Stomach smooth muscle (tissue), 2 donors: ENCODE measurements around the gene ASTL.

Source experiments
- H3K27ac ChIP-seq: one replicate; pipeline ENCODE4 v1.7.0; 2013; ENCODE audit warnings: mild to moderate bottlenecking, low read length, inconsistent platforms
- H3K27me3 ChIP-seq, 2 donors: one replicate each; pipeline ENCODE4 v1.7.0; 2013; ENCODE audit warnings: low read length in 2 of 2; ENCODE audit not compliant: insufficient read depth in 2 of 2, control insufficient read depth in 1 of 2
- H3K36me3 ChIP-seq, 2 donors: one replicate each; pipeline ENCODE4 v1.7.0; 2013; ENCODE audit warnings: low read length in 2 of 2; ENCODE audit not compliant: control insufficient read depth in 2 of 2, insufficient read depth in 2 of 2
- H3K4me1 ChIP-seq: one replicate; pipeline ENCODE4 v1.7.0; 2013; ENCODE audit warnings: low read length; ENCODE audit not compliant: control insufficient read depth, insufficient read depth
- H3K4me3 ChIP-seq, 2 donors: one replicate each; pipeline ENCODE4 v1.7.0; 2013; ENCODE audit warnings: low read length in 2 of 2
- H3K9ac ChIP-seq, 2 donors: one replicate each; pipeline ENCODE4 v1.7.0; 2013; ENCODE audit warnings: low read length in 2 of 2, mild to moderate bottlenecking in 1 of 2
- H3K9me3 ChIP-seq, 2 donors: one replicate each; pipeline ENCODE4 v1.7.0; 2013; ENCODE audit warnings: low read length in 2 of 2; ENCODE audit not compliant: control insufficient read depth in 2 of 2
- donor health status: healthy.
- donor health status: Pancreatic carcinoma.

Gene ASTL

DNA sequence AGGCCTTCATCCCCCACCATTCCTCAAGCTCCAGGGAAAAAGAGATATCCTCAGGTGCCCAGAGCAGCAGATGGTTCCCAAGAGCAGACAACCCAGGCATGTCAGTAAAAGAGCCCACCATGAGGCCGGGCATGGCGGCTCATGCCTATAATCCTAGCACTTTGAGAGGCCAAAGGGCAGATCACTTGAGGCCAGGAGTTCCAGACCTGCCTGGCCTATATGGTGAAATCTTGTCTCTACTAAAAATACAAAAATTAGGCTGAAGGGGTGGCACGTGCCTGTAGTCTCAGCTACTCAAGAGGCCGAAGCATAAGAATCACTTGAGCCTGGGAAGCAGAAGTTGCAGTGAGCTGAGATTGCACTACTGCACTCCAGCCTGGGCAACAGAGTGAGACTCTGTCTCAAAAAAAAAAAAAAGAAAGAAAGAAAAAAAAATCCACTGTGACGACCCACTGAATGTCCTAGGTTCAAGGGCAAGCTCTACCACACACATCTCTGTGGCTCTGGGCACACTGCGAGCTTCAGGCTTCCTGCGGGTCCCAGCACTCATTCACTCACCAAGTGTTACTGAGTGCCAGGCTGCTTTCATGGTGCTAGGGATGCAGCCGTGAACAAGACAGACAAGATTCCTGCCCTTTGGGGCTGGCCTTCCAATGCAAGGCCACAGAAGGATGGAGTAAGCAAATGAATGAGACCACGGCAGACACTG lies 13.4 kb upstream of the ASTL start:
- Histone ChIP-seq H3K4me1 (peaks cover 7% of the 10 kb centered on the region), H3K36me3 (no peaks in the 10 kb centered on the region), H3K27me3 (no peaks in the 10 kb centered on the region), H3K9ac (no peak overlapping the region), H3K27ac (no peak overlapping the region), H3K4me3 (no peak overlapping the region), H3K9me3 (no peaks in the 10 kb centered on the region)

DNA sequence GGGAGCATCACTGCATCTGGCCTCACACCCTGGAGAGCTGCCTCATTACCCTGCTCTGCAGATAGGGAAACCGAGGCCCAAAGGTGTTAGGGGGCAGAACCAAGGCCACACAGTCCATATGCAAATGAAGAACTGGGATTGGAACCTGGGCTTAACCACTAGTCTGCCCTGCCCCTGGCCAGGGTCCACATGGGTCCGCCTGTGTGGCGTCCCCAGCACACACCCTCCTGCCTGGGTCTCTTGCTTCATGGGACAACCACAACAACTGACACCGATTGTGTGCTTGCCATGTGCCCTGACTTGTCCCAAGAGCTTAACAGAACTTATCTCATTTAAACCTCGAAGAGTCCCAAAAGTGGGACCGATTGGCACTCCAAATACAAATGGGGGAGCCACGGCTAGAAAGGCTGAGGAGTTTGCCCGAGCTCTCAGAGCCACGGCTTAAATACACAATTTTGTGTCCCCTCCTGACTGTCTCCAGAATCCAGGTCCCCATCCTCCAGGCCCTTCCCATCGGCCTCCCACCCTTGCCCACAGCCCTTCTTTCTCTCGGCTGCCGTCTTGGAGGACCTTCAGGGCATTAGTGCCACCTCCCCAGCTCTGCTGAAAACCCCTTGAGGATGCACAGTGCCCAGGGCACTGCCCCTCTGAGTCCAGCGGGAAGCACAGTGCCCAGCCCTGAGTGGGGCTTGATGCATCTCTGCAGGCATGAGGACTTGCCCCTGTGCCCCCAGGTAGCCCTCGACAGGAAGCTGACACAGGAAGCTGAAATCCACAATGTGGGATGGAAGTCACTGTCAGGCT lies 12.7 kb upstream of the ASTL start:
- peaks cover 7% of the 10 kb centered on the region for H3K4me1 ChIP-seq
- no peak overlapping the region for H3K4me3 ChIP-seq
- H3K27ac ChIP-seq: no peak overlapping the region
- no peak overlapping the region for H3K9ac ChIP-seq
- H3K27me3 ChIP-seq: no peaks in the 10 kb centered on the region
- no peaks in the 10 kb centered on the region for H3K9me3 ChIP-seq
- H3K36me3 ChIP-seq: no peaks in the 10 kb centered on the region

DNA sequence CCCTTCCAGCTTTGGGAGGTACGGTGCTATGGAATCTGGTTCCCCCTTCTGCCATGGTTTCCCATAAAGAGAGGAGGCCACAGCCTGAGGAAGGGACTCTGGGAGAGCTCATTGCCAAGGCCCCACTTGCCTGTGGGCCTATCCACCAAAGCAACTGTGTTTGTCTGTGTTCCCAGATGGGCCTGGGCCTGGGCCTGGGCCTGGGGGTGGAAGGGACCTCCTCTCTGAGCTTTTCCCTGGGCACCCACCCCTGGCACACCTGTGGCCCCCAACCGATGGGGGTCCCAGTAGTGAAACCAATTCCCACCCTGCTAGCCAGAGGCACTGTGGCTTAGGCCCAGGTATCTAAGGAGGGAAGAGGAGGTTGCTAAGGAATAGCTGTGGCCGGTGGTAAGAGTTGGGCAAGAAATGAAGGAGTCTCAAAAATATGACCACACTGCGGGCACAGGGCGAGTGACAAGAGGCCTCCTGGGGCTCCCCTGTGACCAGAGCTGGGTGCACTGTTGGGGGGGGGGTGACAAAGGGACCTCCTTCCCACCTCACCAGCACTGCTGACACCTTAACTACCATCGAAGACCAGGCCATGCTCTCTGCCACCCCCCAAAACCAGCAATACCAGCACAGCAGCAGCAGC lies 11.8 kb upstream of the ASTL start:
- Histone ChIP-seq H3K9me3 (no peaks in the 10 kb centered on the region), H3K27me3 (no peaks in the 10 kb centered on the region), H3K36me3 (no peaks in the 10 kb centered on the region), H3K4me3 (no peak overlapping the region), H3K4me1 (peaks cover 11% of the 10 kb centered on the region), H3K27ac (no peak overlapping the region), H3K9ac (no peak overlapping the region)

- no peaks in the 10 kb centered on the region for H3K27me3 ChIP-seq
- H3K27ac ChIP-seq: no peak overlapping the region
- no peaks in the 10 kb centered on the region for H3K36me3 ChIP-seq
- H3K4me1 ChIP-seq: peaks cover 20% of the 10 kb centered on the region
- H3K9me3 ChIP-seq: no peaks in the 10 kb centered on the region
- H3K9ac ChIP-seq: no peak overlapping the region
- H3K4me3 ChIP-seq: peak overlapping the region in 1 of 2 donors; percentile 15
These were observed 10.3 kb upstream of the ASTL start for GRCh38 chr2:96148410-96149217.

DNA sequence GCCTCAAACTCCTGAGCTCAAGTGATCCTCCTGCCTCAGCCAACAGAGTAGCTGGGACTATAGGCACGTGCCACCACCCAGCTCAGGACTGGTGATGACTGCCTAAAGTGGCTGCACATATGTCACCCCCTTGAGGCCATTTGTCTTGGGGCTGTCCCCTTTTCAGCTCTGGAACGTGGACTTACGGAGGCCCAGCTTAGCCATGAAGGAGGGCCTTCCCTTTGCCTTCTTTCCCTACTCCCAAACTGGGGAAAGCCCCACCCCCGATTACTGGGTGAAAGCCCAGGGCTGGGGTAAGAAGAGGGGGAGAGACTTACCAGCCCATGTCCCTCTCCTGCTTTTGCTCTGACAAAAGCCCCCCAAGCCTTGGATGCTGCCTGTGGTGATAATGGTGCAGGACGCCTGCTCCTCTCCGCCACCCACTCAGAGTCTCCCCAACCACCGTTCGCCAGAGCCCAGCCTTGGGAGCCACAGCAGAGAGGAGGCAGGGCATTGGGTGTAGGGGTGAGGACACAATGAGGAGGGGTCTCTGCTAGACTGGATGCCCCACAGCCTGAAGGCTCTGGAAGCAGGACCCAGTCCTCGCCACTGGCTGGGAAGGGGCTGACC lies 9.4 kb upstream of the ASTL start:
- no peaks in the 10 kb centered on the region for H3K9me3 ChIP-seq
- H3K4me1 ChIP-seq: peaks cover 20% of the 10 kb centered on the region

GRCh38 chr2:96146881-96147592 lies 8.7 kb upstream of the ASTL start:
- Histone ChIP-seq H3K27ac (no peak overlapping the region), H3K27me3 (no peaks in the 10 kb centered on the region), H3K4me3 (no peak overlapping the region), H3K4me1 (peaks cover 20% of the 10 kb centered on the region), H3K9ac (no peak overlapping the region), H3K9me3 (no peaks in the 10 kb centered on the region), H3K36me3 (no peaks in the 10 kb centered on the region)

More for the DNA sequence above, 9.4 kb upstream of the ASTL start:
- Histone ChIP-seq H3K4me3 (no peak overlapping the region), H3K27ac (no peak overlapping the region), H3K27me3 (no peaks in the 10 kb centered on the region), H3K9ac (no peak overlapping the region), H3K36me3 (no peaks in the 10 kb centered on the region)

DNA sequence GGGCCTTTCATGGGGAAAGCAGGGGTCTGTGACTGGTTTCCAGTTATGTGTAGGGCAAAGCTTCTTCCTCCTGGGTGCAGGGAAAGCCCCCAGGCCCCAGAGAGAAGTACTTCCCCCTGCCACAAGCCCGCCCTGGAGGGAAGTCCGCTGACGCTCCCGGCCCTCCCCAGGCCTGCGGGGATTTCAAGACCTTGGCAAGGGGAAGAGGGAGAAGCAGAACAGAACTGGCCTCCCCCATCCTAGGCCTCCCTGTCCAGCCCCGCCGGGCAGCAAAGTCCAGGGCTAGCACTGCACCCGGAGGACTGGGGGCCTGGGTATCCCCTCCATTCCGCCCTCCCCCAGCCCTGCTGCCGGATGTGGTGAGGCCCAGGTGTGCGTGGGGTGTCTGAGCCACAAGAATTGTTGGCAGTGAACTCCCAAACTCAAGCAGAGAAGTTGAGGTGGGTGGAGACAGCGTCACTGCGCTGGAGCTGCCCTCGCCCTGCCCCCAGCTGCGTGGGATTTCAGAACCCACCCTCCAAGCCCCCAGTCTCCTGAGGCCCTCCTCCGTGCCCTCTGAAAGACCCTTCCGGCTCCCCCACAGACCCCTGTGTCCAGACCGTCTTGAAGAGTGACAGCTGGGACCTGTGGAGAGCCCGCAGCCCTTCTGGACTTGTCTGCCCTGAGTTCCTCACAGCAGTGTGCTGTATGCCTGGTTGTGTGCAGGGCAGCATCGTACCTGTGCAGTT lies 8.0 kb upstream of the ASTL start:
- Histone ChIP-seq H3K4me1 (peaks cover 20% of the 10 kb centered on the region), H3K4me3 (no peak overlapping the region), H3K36me3 (no peaks in the 10 kb centered on the region), H3K27me3 (no peaks in the 10 kb centered on the region), H3K9me3 (no peaks in the 10 kb centered on the region), H3K27ac (no peak overlapping the region), H3K9ac (no peak overlapping the region)

GRCh38 chr2:96145848-96146152 lies 7.5 kb upstream of the ASTL start:
- H3K4me3 ChIP-seq: peak overlapping the region; percentile 36 to 76
- H3K9me3 ChIP-seq: no peaks in the 10 kb centered on the region
- no peaks in the 10 kb centered on the region for H3K36me3 ChIP-seq
- peak overlapping the region in 1 of 2 donors; percentile 31 for H3K9ac ChIP-seq
- peaks cover 20% of the 10 kb centered on the region for H3K4me1 ChIP-seq
- no peaks in the 10 kb centered on the region for H3K27me3 ChIP-seq
- H3K27ac ChIP-seq: no peak overlapping the region

DNA sequence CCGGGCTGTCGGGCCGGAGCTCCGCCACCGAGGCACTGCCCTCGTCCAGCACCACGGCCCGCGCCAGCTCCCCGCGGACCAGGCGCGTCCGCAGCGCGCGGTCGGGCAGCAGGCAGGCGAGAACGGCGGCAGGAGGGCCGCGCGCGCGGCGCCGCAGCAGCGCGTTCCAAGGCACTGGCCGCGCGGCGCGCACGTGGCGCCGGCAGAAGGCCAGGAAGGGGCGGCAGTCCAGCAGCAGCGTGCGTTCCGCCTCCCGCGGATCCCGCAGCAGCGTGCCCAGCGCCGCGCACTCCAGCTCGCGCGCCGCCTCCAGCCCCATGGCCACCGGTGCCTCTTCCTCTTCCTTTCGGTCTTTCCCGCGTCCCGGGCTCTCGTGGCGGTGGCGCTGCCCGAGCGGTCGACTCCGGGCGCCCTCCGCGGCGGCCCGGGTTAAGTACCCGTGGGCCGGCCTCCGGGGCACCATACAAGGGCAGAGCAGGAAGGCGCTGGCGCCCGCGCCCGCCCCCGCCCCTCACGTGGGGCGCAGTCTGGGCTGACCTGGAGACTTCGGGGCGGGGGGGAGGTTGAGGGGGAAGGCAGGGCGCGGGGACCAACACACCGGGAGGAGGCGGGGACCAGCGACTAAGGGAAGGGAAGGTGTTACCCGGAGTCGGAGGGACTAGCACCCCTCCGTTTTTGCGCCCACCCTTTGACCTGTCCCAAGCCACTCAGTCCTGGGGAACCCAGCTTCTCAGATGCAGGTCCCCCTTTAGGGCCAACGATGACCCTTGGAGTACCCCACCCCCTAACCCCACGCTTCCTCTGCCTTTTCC lies 6.9 kb upstream of the ASTL start, which contains the start of gene DUSP2:
DUSP2 (minus strand) TSS at position 405 of the 812 bp plus-strand sequence; CDS start at position 319, 86 bp downstream.
- Histone ChIP-seq H3K27ac (no peak within 1 kb of the TSS), H3K4me3 (peak within 1 kb of the TSS; percentile 43 to 76), H3K9ac (peak within 1 kb of the TSS in 1 of 2 donors; percentile 31), H3K27me3 (no peaks in the 10 kb centered on the region), H3K36me3 (no peaks in the 10 kb centered on the region), H3K4me1 (peaks cover 20% of the 10 kb centered on the region), H3K9me3 (no peaks in the 10 kb centered on the region)
